Measurements from ENCODE around the gene STK32B. TPM values are rescaled to one million over a fixed set of nuclear protein-coding genes. Genes with fewer than 3 reads are reported as not detected.

STK32B gene
- total RNA-seq, 1 donor from 2014 or later: 0.56 TPM

GRCh38 chr4:5009796-5010195 is 41.5 kb upstream of the STK32B start:
- DNase-seq (ENCODE audit: low spot score): no peak
- TF ChIP-seq CTCF (IDR thresholded peaks at IDR 0.05; ENCODE audit: unreplicated experiment): no peak
- H3K27me3 Mint-ChIP-seq (ENCODE audit: unreplicated experiment): no peaks in the 10 kb centered on the region

GRCh38 chr4:5010984-5011383 is 40.3 kb upstream of the STK32B start:
- Mint-ChIP-seq H3K4me3 (ENCODE audit: unreplicated experiment) (no peak overlapping the region), H3K27ac (ENCODE audit: unreplicated experiment) (no peak overlapping the region), H3K4me1 (ENCODE audit: unreplicated experiment) (no peaks in the 10 kb centered on the region), H3K36me3 (ENCODE audit: low read depth, unreplicated experiment) (no peaks in the 10 kb centered on the region), H3K27me3 (ENCODE audit: unreplicated experiment) (peaks cover 1% of the 10 kb centered on the region), H3K9me3 (ENCODE audit: unreplicated experiment) (no peaks in the 10 kb centered on the region)
- no peak for TF ChIP-seq CTCF (IDR thresholded peaks at IDR 0.05; ENCODE audit: unreplicated experiment)
- DNase-seq (ENCODE audit: low spot score): no peak

More at GRCh38 chr4:5009796-5010195, 41.5 kb upstream of the STK32B start:
- H3K4me3 Mint-ChIP-seq (ENCODE audit: unreplicated experiment): no peak overlapping the region
- H3K27ac Mint-ChIP-seq (ENCODE audit: unreplicated experiment): no peak overlapping the region
- no peaks in the 10 kb centered on the region for H3K4me1 Mint-ChIP-seq (ENCODE audit: unreplicated experiment)
- no peaks in the 10 kb centered on the region for H3K36me3 Mint-ChIP-seq (ENCODE audit: low read depth, unreplicated experiment)
- H3K9me3 Mint-ChIP-seq (ENCODE audit: unreplicated experiment): no peaks in the 10 kb centered on the region

GRCh38 chr4:5012244-5012898 is 38.9 kb upstream of the STK32B start:
- no peak overlapping the region for H3K4me3 Mint-ChIP-seq (ENCODE audit: unreplicated experiment)
- H3K27ac Mint-ChIP-seq (ENCODE audit: unreplicated experiment): no peak overlapping the region
- no peak for DNase-seq (ENCODE audit: low spot score)
- H3K27me3 Mint-ChIP-seq (ENCODE audit: unreplicated experiment): peaks cover 2% of the 10 kb centered on the region
- H3K9me3 Mint-ChIP-seq (ENCODE audit: unreplicated experiment): no peaks in the 10 kb centered on the region
- no peak for TF ChIP-seq CTCF (IDR thresholded peaks at IDR 0.05; ENCODE audit: unreplicated experiment)
- no peaks in the 10 kb centered on the region for H3K4me1 Mint-ChIP-seq (ENCODE audit: unreplicated experiment)
- no peaks in the 10 kb centered on the region for H3K36me3 Mint-ChIP-seq (ENCODE audit: low read depth, unreplicated experiment)

- H3K4me3 Mint-ChIP-seq (ENCODE audit: unreplicated experiment): no peak overlapping the region
- no peaks in the 10 kb centered on the region for H3K36me3 Mint-ChIP-seq (ENCODE audit: low read depth, unreplicated experiment)
- TF ChIP-seq CTCF (IDR thresholded peaks at IDR 0.05; ENCODE audit: unreplicated experiment): no peak
- DNase-seq (ENCODE audit: low spot score): no peak
- no peaks in the 10 kb centered on the region for H3K4me1 Mint-ChIP-seq (ENCODE audit: unreplicated experiment)
- peaks cover 4% of the 10 kb centered on the region for H3K27me3 Mint-ChIP-seq (ENCODE audit: unreplicated experiment)
- H3K9me3 Mint-ChIP-seq (ENCODE audit: unreplicated experiment): no peaks in the 10 kb centered on the region
- H3K27ac Mint-ChIP-seq (ENCODE audit: unreplicated experiment): no peak overlapping the region
Measured at GRCh38 chr4:5012958-5013357, 38.3 kb upstream of the STK32B start.

GRCh38 chr4:5014007-5014682 is 37.1 kb upstream of the STK32B start:
- Mint-ChIP-seq H3K9me3 (ENCODE audit: unreplicated experiment) (no peaks in the 10 kb centered on the region), H3K27ac (ENCODE audit: unreplicated experiment) (no peak overlapping the region), H3K4me3 (ENCODE audit: unreplicated experiment) (no peak overlapping the region), H3K27me3 (ENCODE audit: unreplicated experiment) (peaks cover 4% of the 10 kb centered on the region), H3K36me3 (ENCODE audit: low read depth, unreplicated experiment) (no peaks in the 10 kb centered on the region), H3K4me1 (ENCODE audit: unreplicated experiment) (no peaks in the 10 kb centered on the region)
- no peak for DNase-seq (ENCODE audit: low spot score)
- no peak for TF ChIP-seq CTCF (IDR thresholded peaks at IDR 0.05; ENCODE audit: unreplicated experiment)
